HEK293 (cell line): ENCODE data around the gene HIPK4.

Source experiments
- CTCF ChIA-PET: fragments of 350-600 bp; formaldehyde crosslinking; extraction: SDS; loops from one replicate; lab custom pipeline; 2021; ENCODE audit warnings: antibody characterized with exemption; lab: Yijun Ruan, JAX
- POLR2A ChIA-PET: fragments of 300-600 bp; formaldehyde crosslinking; extraction: SDS; loops from one replicate; lab custom pipeline; 2020; ENCODE audit warnings: antibody characterized with exemption, inconsistent platforms; lab: Yijun Ruan, JAX
- H3K27ac ChIP-seq: fragments of 200-500 bp; sonication (Bioruptor generic); 2 replicates; pipeline ENCODE4 v1.5.1; 2014; ENCODE audit warnings: low read depth, low read length, control low read depth, inconsistent platforms; ENCODE audit errors: extremely low read depth
- H3K36me3 ChIP-seq, 2 experiments: fragments of 200-500 bp in 1 of 2; sonication (Bioruptor generic) in 1 of 2; 1 replicate in 1 of 2; 2 replicates in 1 of 2; pipeline ENCODE4 v1.5.1; 2014 to 2017; ENCODE audit warnings: inconsistent platforms in 2 of 2, low read length in 2 of 2; ENCODE audit not compliant: control insufficient read depth in 2 of 2, insufficient read depth in 1 of 2
- H3K4me1 ChIP-seq: fragments of 200-500 bp; sonication (Bioruptor generic); 2 replicates; pipeline ENCODE4 v1.5.1; 2014; ENCODE audit warnings: mild to moderate bottlenecking, low read length, inconsistent platforms; ENCODE audit not compliant: control insufficient read depth, insufficient read depth
- H3K4me3 ChIP-seq: 2 replicates; pipeline ENCODE4 v1.5.1; 2011; ENCODE audit warnings: low read depth, mild to moderate bottlenecking, control low read depth, low read length, moderate library complexity
- H3K9me3 ChIP-seq: fragments of 200-500 bp; sonication (Bioruptor generic); 2 replicates; pipeline ENCODE4 v1.5.1; 2014; ENCODE audit warnings: low read depth, low read length, inconsistent platforms; ENCODE audit not compliant: control insufficient read depth, insufficient read depth
- BCL11B ChIP-seq: fragments of 450-650 bp; formaldehyde crosslinking; IDR thresholded peaks from 2 replicates; pipeline ENCODE4 v1.5.1; 2016; ENCODE audit warnings: low read depth, missing biosample characterization, missing genetic modification characterization
- GFI1B ChIP-seq: fragments of 450-650 bp; formaldehyde crosslinking; IDR thresholded peaks from 2 replicates; pipeline ENCODE4 v1.5.1; 2016; ENCODE audit warnings: missing biosample characterization, missing genetic modification characterization
- HOXA7 ChIP-seq: sonication (generic); formaldehyde crosslinking; IDR thresholded peaks from 2 replicates; pipeline ENCODE4 v1.8.1; 2022; ENCODE audit warnings: missing genetic modification reagents, borderline replicate concordance
- HOXC10 ChIP-seq: sonication (generic); formaldehyde crosslinking; IDR thresholded peaks from 2 replicates; pipeline ENCODE4 v1.8.1; 2023; ENCODE audit warnings: mild to moderate bottlenecking, missing genetic modification reagents
- KLF16 ChIP-seq: fragments of 450-650 bp; formaldehyde crosslinking; IDR thresholded peaks from 2 replicates; pipeline ENCODE4 v1.5.1; 2017; ENCODE audit warnings: missing biosample characterization, missing genetic modification characterization
- MZF1 ChIP-seq: fragments of 450-650 bp; formaldehyde crosslinking; IDR thresholded peaks from 2 replicates; pipeline ENCODE4 v1.5.1; 2017; ENCODE audit warnings: missing biosample characterization, missing genetic modification characterization, borderline replicate concordance
- SCRT2 ChIP-seq: fragments of 450-650 bp; formaldehyde crosslinking; IDR thresholded peaks from 2 replicates; pipeline ENCODE4 v1.5.1; 2016; ENCODE audit warnings: missing biosample characterization, missing genetic modification characterization
- SP3 ChIP-seq: fragments of 450-650 bp; formaldehyde crosslinking; IDR thresholded peaks from 2 replicates; pipeline ENCODE4 v1.5.1; 2016; ENCODE audit warnings: missing biosample characterization, missing genetic modification characterization
- TCF7L2 ChIP-seq: IDR thresholded peaks from 2 replicates; pipeline ENCODE4 v1.6.1; 2011; ENCODE audit warnings: low read depth, mild to moderate bottlenecking, inconsistent platforms, low read length, moderate library complexity, borderline replicate concordance
- YY2 ChIP-seq: fragments of 450-650 bp; formaldehyde crosslinking; IDR thresholded peaks from 2 replicates; pipeline ENCODE4 v1.5.1; 2016; ENCODE audit warnings: missing biosample characterization, missing genetic modification characterization
- ZBTB1 ChIP-seq: fragments of 450-650 bp; formaldehyde crosslinking; IDR thresholded peaks from 2 replicates; pipeline ENCODE4 v1.5.1; 2016; ENCODE audit warnings: missing biosample characterization, missing genetic modification characterization
- ZBTB10 ChIP-seq: fragments of 450-650 bp; formaldehyde crosslinking; IDR thresholded peaks from 2 replicates; pipeline ENCODE4 v1.5.1; 2016; ENCODE audit warnings: missing biosample characterization, missing genetic modification characterization
- ZFHX2 ChIP-seq: fragments of 450-650 bp; formaldehyde crosslinking; conservative IDR thresholded peaks from 2 replicates; pipeline ENCODE4 v1.5.1; 2016; ENCODE audit warnings: missing biosample characterization, missing genetic modification characterization
- ZNF148 ChIP-seq: fragments of 450-650 bp; formaldehyde crosslinking; IDR thresholded peaks from 2 replicates; pipeline ENCODE4 v1.5.0; 2017; ENCODE audit warnings: missing biosample characterization, missing genetic modification characterization, borderline replicate concordance
- ZNF214 ChIP-seq: fragments of 450-650 bp; formaldehyde crosslinking; IDR thresholded peaks from 2 replicates; pipeline ENCODE4 v1.5.1; 2017; ENCODE audit warnings: missing biosample characterization, mild to moderate bottlenecking, missing genetic modification characterization, borderline replicate concordance
- ZNF239 ChIP-seq: fragments of 450-650 bp; formaldehyde crosslinking; IDR thresholded peaks from 2 replicates; pipeline ENCODE4 v1.5.1; 2016; ENCODE audit warnings: missing biosample characterization, missing genetic modification characterization
- ZNF391 ChIP-seq: fragments of 450-650 bp; formaldehyde crosslinking; IDR thresholded peaks from 2 replicates; pipeline ENCODE4 v1.5.1; 2016; ENCODE audit warnings: low read depth, missing biosample characterization, missing genetic modification characterization, borderline replicate concordance
- ZNF433 ChIP-seq: fragments of 450-650 bp; formaldehyde crosslinking; IDR thresholded peaks from 2 replicates; pipeline ENCODE4 v1.5.1; 2016; ENCODE audit warnings: missing biosample characterization, missing genetic modification characterization, low read depth
- ZNF48 ChIP-seq: fragments of 450-650 bp; formaldehyde crosslinking; IDR thresholded peaks from 2 replicates; pipeline ENCODE4 v1.5.1; 2016; ENCODE audit warnings: missing biosample characterization, missing genetic modification characterization
- ZNF529 ChIP-seq: fragments of 450-650 bp; formaldehyde crosslinking; IDR thresholded peaks from 2 replicates; pipeline ENCODE4 v1.5.1; 2017; ENCODE audit warnings: missing genetic modification characterization, missing biosample characterization; ENCODE audit not compliant: insufficient replicate concordance
- ZNF560 ChIP-seq: fragments of 450-650 bp; formaldehyde crosslinking; IDR thresholded peaks from 2 replicates; pipeline ENCODE4 v1.5.1; 2017; ENCODE audit warnings: missing biosample characterization, missing genetic modification characterization, borderline replicate concordance
- ZNF600 ChIP-seq: fragments of 450-650 bp; formaldehyde crosslinking; IDR thresholded peaks from 2 replicates; pipeline ENCODE4 v1.5.1; 2016; ENCODE audit warnings: missing biosample characterization, missing genetic modification characterization
- ZNF624 ChIP-seq: fragments of 450-650 bp; formaldehyde crosslinking; IDR thresholded peaks from 2 replicates; pipeline ENCODE4 v1.5.1; 2017; ENCODE audit warnings: missing biosample characterization, missing genetic modification characterization
- ZNF664 ChIP-seq: fragments of 450-650 bp; formaldehyde crosslinking; IDR thresholded peaks from 2 replicates; pipeline ENCODE4 v1.5.1; 2016; ENCODE audit warnings: missing biosample characterization, missing genetic modification characterization
- ZNF670 ChIP-seq: fragments of 450-650 bp; formaldehyde crosslinking; IDR thresholded peaks from 2 replicates; pipeline ENCODE4 v1.5.1; 2016; ENCODE audit warnings: missing biosample characterization, missing genetic modification characterization, low read depth
- ZSCAN18 ChIP-seq: fragments of 450-650 bp; formaldehyde crosslinking; IDR thresholded peaks from 2 replicates; pipeline ENCODE4 v1.5.1; 2016; ENCODE audit warnings: missing biosample characterization, missing genetic modification characterization

HIPK4 gene

GRCh38 chr19:40407714-40408597 lies 18.0 kb upstream of the HIPK4 start (continued):
- TF ChIP-seq ZSCAN18 (tag by site-specific recombination) (no peak), HOXA7 (CRISPR knock-in tag) (no peak), ZNF48 (tag by site-specific recombination) (no peak), TCF7L2 (no peak)

- Histone ChIP-seq H3K36me3 (no peaks in the 10 kb centered on the region; a peak in 1 of 3 replicates), H3K9me3 (no peaks in the 10 kb centered on the region), H3K4me3 (peak overlapping the region; percentile 50), H3K4me1 (peaks cover 9% of the 10 kb centered on the region), H3K27ac (peak overlapping the region; percentile 80)
- POLR2A ChIA-PET, result interaction anchor here (0.5 to 2.7 kb wide), 20 partner anchors 9 to 1464 kb away, joined by 3 to 30 read pairs (median 4); partner anchors contain the start of genes BLVRB, C19orf47, PLD3 and PRX
- CTCF ChIA-PET, result interaction anchor here (0.6 to 4.3 kb wide), 11 partner anchors 9 to 211 kb away, joined by 3 to 40 read pairs (median 4); partner anchors contain the start of gene BLVRB
- TF ChIP-seq ZNF600 (tag by site-specific recombination) (peak; percentile 86), ZNF560 (tag by site-specific recombination) (no peak), BCL11B (tag by site-specific recombination) (peak; percentile 63; the same call in 1 of the 2 replicates), ZFHX2 (tag by site-specific recombination) (peak; percentile 83), ZSCAN18 (tag by site-specific recombination) (peak; percentile 65; the same call in 1 of the 2 replicates), ZNF239 (tag by site-specific recombination) (0 out of 2 replicates have a peak, but pooled peaks have one; percentile 19), ZNF214 (tag by site-specific recombination) (no peak), ZNF624 (tag by site-specific recombination) (no peak), HOXC10 (CRISPR knock-in tag) (no peak), KLF16 (tag by site-specific recombination) (no peak; the same call in 1 of the 2 replicates), ZNF148 (no peak; the same call in 1 of the 2 replicates), SCRT2 (no peak; the same call in none of the 2 replicates), ZBTB1 (tag by site-specific recombination) (no peak), ZNF433 (no peak), YY2 (tag by site-specific recombination) (peak; percentile 27; the same call in 1 of the 2 replicates), MZF1 (tag by site-specific recombination) (peak; percentile 92), ZNF529 (tag by site-specific recombination) (no peak), SP3 (tag by site-specific recombination) (peak; percentile 88), ZNF670 (tag by site-specific recombination) (no peak), ZBTB10 (0 out of 2 replicates have a peak, but pooled peaks have one; percentile 35), GFI1B (tag by site-specific recombination) (0 out of 2 replicates have a peak, but pooled peaks have one; percentile 41), ZNF391 (tag by site-specific recombination) (peak; percentile 89; the same call in 1 of the 2 replicates), ZNF664 (tag by site-specific recombination) (peak; percentile 72)
These were observed 13.4 kb upstream of the HIPK4 start for GRCh38 chr19:40403262-40403984.
